Measurements from ENCODE around the gene SRGAP1.
"Not testable (repeated sequence)": the region's sequence is repeated elsewhere in the genome, so short reads cannot be mapped to it uniquely, and the experiment has no call there.

Gene SRGAP1

DNA sequence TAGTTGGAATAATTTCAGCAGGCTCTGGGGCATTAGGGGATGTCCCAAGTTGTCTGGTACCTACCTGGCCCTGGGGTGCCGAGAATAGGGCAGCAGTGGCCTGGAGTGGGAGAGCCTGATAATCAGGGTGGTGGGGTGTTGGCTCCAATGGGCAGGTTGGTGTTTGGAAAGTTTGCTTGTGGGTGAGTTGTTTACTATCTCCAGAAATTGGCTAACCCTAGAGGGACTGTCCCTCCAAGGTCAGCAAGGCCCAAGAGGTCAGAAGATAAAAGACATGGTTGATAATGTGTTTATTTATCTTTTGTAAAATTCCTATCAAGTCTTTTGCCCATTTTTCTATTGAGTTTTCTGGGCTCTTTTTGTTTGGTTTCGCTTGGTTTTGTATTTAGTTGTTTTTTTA, 272.5 kb downstream of the SRGAP1 start:
- no peak for DNase-seq (ENCODE audit: low read depth, low spot score)

DNA sequence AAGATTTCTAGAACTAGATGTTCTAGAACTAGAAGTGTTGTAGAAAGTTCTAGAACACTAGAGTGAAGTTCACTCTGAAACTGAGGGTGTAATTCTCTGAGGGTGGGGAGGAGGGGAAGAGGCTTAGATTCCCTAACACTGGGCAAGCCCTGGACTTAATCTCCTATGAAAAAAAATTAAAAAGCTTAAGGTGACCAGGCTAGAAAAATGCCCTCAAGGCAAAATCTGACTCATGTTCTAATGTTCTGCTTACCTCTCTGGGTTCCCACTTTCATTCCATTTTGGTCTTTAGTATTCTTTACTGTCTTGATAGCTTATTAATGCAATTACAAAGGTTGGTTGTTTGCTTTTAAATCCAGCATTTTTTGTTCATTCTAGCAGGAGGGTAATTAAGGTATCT, 276.1 kb downstream of the SRGAP1 start:
- DNase-seq (ENCODE audit: low read depth, low spot score), result no peak

DNA sequence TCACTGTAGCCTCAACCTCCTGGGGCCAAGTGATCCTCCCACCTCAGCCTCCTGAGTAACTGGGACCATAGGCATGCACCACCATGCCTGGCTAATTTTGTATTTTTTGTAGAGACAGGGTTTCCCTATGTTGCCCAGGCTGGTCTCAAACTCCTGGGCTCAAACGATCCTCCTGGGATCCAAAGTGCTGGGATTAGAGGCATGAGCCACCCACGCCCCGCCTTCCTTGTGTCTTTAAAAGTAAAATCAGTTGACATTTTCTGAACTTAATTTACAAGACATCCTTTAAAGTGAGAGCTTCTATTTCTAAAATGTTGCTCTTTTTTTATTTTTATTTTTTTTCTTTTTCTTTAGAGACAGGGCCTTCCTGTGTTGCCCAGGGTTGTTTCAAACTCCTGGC, 276.6 kb downstream of the SRGAP1 start:
- DNase-seq (ENCODE audit: low read depth, low spot score), result not testable (repeated sequence)

DNA sequence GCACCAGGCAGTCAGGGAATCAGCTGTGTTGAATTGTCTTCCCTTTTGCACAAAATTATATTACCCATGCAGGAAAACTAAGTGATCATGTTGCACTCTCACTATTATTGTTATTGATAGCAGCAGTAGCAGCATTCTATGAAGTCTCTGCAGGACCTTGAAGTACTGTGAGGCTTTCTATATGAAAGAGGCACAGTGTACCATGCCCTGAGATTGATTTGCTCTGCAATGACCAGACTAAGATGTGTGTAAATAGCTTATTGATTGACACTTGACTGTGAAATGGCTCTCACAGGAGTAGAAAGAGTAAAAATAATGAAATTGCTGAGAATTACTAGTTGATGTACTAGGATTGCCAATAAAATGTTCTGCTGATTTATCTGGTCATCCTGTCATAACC, 277.7 kb downstream of the SRGAP1 start:
- no peak for DNase-seq (ENCODE audit: low read depth, low spot score)

DNA sequence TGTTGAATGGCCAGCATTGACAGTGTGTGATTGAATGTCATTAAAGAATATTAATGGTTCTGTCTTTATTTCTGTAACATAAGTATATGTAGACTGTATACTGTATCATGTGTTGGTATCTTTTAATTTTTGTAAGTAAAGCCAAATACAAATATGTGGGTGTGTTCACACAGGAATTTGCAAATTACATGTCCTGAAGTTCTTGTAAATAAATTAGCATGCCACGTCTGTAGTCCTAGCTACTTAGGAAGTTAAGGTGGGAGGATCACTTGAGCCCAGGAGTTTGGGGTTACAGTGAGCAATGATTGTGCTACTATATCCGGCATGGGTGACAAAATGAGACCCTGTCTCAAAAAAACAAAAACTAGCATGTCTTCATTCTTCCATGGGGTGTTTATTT, 278.5 kb downstream of the SRGAP1 start:
- no peak for DNase-seq (ENCODE audit: low read depth, low spot score)

DNA sequence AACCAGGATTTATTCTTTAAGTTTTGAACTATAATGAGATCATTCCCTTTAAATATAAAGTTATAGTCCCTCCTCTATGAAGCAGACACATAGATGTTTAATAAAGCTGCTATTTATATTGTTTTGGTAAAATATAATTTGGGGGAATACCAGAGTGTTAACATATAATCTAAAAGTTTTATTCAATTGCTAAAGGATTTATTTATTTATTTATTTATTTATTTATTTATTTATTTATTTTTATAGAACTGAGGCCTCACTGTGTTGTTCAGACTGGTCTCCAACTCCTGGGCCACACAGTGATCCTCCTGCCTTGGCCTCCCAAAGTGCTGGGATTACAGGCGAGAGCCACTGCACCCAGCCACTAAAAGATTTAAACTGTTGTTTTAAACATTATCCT, 278.9 kb downstream of the SRGAP1 start:
- no peak for DNase-seq (ENCODE audit: low read depth, low spot score)

DNA sequence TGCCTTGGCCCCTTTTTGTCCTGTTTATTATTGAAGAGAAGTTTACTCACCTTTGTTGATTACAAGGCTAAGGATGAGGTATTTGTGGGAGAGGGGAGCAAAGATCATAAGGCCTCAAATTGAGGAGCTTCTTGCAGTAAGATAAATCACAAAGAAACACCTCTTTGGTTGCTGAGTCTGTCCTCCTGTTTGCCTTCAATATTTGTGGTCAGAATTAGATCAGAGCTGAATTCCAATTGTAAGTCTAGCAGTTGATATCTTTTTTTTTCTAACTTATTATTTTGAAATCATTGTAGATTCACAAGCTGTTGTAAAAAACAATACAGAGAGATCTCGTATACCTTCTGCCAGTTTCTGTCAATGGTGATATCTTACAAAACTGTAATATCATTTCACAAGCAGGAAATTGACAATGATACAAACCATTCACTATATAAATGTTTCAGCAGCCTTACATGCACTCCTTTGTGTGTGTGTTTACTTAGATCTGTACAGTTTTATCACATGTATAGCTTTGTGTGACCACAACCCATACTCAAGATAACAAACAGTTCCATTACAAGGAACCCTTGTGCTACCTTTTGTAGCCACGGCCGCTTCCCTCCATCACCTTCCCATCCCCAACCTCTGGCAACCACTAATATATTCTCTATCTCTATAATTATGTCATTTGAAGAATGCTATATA, 280.2 kb downstream of the SRGAP1 start:
- no peak for DNase-seq (ENCODE audit: low read depth, low spot score)

DNA sequence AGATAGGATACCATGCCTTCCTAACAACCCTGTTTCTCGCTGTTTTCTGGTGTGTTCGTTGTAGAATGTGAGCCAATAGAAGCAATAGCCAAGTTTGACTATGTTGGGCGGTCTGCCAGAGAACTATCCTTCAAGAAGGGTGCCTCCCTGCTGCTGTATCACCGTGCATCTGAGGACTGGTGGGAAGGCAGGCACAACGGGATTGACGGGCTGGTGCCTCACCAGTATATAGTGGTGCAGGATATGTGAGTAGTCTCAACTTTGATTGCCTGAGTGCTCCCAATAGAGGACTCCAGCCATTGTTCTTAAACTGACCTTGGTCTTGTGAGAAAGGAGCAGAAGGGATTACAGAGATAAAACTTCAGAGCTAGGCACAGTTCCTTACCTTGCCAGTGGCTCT, 281.4 kb downstream of the SRGAP1 start:
- DNase-seq (ENCODE audit: low read depth, low spot score), result no peak

DNA sequence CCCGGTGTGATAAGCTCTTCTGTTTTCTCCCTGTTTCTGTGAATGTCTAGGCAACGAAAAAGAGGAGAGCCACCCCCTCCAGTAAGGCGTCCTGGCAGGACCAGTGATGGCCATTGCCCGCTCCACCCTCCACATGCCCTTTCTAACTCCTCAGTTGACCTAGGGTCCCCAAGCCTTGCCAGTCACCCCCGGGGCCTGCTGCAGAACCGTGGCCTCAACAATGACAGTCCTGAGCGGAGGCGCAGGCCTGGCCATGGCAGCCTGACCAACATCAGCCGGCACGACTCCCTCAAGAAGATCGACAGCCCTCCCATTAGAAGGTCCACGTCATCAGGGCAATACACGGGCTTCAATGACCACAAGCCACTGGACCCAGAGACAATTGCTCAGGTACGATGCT, 283.3 kb downstream of the SRGAP1 start:
- DNase-seq (ENCODE audit: low read depth, low spot score), result no peak

DNA sequence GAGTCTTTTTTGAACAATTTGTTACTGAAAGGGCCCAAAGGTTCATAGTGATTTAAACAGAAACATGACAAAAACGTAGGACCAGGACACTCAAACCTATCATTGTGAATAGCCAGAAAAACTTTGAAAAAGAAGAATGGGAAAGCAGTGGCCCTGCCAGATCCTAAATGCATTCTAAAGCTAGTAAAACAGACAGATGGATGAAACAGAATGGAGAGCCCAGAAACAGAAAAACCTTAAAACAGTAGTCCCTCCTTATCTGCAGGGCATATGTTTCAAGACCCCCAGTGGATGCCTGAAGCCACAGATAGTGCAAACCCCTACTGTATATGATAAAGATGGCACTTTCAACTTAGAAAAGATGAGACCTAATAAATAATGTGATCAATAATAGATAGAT, 283.9 kb downstream of the SRGAP1 start:
- no peak for DNase-seq (ENCODE audit: low read depth, low spot score)

DNA sequence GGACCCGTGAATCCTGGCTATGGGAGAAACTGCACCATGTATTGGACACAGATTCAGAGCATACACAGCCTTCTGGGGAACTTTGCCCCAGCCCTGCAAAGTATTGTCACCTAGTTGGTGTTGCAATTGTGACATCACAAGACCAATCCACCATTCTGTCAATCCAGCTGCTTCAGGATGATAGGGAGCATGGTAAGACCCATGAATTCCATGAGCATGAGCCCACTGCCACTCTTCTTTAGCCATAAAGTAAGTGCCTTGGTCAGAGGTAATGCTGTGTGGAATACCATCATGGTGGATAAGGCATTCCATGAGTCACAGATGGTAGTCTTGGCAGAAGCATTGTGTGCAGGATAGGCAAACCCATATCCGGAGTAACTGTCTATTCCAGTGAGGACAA, 286.0 kb downstream of the SRGAP1 start:
- not testable (repeated sequence) for DNase-seq (ENCODE audit: low read depth, low spot score)

DNA sequence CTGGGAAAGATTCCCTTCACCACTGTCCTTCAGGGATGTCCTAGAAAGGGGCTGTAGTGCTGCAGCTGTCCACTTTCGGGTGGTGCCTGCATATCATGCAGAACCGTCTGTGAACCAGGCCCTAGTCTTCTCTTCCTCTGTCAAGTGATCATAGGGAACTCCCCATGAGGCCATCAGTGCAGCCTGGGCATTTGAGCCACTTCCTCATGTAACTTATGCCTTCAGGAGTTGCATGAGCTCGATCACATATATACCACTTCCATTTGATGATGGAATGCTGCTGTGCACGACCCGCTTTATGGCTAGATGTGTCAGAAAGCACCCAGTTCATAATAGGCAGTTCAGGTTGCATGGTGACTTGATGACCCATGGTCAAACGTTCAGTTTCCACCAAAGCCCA, 287.0 kb downstream of the SRGAP1 start:
- DNase-seq (ENCODE audit: low read depth, low spot score), result not testable (repeated sequence)

DNA sequence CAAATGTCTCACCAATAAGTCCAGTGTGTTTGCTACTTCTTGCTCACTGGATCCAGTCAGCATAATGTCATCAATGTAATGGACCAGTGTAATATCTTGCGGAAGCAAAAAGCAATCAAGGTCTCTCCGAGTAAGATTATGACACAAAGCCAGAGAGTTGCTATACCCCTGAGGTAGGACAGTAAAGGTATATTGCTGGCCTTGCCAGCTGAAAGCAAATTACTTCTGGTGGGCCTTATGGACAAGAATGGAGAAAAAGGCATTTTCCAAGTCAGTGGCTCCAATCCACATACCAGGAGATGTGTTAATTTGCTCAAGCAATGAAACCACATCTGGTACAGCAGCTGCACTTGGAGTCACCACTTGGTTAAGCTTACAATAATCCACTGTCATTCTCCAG, 288.2 kb downstream of the SRGAP1 start:
- DNase-seq (ENCODE audit: low read depth, low spot score), result not testable (repeated sequence)

DNA sequence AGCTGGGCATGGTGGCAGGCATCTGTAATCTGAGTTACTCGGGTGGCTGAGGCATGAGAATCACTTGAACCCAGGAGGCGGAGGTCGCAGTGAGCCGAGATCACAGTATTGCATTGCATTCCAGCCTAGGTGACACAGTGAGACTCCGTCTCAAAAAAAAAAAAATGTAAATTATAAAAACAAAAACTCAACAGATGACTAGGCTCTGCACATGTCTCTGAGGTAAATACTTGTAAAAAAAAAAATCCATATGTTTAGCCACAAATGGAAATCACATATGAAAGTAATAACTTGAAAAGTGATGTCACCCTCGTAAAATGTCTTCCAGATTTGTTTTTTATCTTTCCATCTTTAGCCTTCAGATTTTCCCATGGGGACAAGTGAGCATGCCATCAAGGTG, 292.6 kb downstream of the SRGAP1 start:
- DNase-seq (ENCODE audit: low read depth, low spot score), result no peak

DNA sequence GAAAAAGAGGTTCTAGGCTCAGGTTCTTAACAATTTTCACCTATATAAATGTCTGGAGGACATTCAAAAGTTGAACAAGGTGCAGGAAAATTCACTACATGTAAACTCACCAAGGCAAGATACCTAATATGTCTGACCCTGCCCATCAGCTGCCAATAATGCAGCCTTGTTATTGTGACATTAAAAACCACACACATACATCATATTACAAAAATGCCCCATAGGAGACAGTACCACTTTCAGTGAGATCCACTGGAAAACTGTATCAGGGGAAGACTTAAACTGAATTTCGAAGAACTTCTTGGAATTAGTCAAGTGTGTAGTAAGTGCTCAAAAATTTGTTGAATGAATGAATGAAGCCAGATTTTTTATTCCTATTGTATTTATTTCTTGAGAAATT, 294.5 kb downstream of the SRGAP1 start:
- DNase-seq (ENCODE audit: low read depth, low spot score), result no peak

DNA sequence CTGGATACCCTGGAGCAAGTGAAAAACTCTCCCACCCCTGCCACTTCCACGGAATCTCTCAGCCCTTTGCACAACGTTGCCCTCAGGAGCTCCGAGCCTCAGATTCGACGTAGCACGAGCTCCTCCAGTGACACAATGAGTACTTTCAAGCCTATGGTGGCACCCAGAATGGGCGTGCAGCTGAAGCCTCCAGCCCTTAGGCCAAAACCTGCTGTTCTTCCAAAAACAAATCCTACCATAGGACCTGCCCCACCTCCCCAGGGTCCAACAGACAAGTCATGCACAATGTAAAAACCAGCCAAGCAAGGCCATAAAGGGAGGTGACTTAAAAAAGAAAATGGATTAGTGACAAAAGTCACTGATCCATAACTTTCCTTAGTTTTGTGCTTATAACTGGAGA, 297.9 kb downstream of the SRGAP1 start:
- no peak for DNase-seq (ENCODE audit: low read depth, low spot score)

DNA sequence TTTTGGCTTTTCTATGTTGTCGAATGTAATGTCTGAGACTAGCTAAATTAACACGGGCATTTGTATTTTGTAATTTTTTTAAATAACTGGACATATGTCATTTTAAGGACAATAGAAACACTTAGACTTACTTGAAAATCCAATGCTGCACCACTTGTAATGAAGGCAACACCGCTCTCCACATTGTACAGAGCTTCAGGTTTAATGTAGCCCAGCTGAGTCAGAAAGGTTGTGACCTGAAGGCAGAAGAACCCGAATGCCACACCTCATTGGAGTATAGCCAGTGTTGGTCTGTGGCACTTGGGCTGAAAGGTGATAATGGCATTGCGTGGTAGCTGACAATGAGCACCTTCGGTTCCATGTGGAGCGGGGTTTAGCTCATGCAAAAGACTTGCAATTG, 298.3 kb downstream of the SRGAP1 start:
- DNase-seq (ENCODE audit: low read depth, low spot score), result no peak

DNA sequence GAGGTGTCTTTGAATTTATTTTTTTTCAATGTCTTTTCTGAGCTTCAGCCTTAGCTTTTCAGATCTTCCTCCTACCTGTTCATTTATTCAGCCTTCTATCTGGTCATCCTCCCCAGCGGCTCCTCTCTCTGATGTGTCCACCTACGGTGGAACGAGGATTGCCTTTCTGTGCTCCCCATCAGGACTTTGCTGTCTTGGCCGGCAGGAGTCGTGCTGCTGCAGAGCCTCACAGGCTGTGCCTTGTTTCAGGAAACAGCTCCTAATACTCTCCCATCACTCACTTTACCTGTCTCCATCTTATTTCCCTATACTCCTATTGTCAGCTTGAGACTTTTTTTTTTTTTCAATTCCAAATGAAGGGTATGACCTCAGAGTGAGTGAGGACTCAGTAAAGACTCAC, 300.7 kb downstream of the SRGAP1 start:
- no peak for DNase-seq (ENCODE audit: low read depth, low spot score)

DNA sequence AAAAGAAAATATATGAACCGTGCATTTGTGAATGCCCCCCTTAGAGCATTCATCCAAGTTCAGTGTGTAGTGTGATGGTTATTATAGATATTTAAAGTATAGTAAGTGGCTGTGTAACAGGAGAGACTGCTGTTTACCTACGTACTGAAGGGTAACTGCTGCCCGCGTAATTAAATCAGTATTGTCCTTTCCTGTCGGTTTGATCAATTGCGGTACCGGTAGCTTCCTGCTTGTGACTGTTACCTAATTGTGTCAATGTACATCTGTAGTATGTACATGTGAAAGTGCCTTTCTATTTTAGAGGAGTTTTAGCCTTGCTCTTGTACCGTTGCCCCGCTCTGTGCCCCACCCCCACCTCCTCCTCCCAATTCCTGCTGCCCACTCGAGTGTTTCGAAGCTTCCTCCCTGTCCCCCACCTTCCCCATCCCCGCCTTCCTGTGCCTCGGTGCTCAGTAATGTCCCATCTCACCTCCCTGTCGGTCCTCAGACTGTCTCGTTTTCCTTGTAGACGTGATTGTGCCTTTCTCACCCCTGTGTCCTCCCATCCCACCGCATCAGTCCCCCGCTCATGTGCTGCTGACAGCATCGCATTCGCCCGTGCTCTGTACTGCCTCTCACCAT, 302.6 kb downstream of the SRGAP1 start:
- no peak for DNase-seq (ENCODE audit: low read depth, low spot score)

DNA sequence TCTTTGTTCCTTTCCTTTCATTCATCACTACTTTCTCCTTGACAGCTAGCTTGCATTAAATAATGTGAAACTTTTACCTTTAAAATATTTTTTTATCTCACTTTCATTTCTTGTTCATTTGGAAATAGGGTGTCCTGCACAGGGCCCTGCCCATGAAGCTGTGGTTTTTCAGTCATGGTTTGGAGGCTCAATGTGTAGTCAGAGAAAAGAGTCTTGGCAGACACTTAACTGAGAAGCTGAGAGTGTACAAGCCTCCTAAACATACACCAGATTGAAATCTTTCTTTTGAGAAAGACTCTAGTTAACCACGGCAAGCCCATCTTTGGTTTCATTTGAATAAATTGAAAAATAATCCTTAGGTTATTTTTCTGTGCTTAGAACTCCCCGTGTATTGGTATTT, 303.4 kb downstream of the SRGAP1 start:
- DNase-seq (ENCODE audit: low read depth, low spot score), result no peak

DNA sequence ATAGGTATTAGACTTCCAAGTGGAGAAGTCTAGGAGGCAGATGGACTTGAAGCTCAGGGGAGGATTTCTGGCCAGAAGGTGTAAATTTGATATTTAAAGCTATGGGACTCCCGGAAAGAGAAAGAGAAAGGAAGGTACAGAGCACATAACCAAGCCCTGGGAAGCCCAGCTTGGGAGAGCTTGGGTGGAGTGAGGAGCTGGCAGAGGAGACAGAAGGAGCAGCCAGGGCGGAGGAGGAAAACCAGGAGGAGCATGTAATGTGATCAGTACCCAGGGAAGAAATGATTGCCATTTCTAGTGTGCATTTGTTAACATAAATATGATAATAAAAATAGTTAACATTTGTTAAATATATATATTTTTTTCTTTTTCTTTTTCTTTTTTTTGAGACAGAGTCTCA, 310.2 kb downstream of the SRGAP1 start:
- DNase-seq (ENCODE audit: low read depth, low spot score), result no peak

DNA sequence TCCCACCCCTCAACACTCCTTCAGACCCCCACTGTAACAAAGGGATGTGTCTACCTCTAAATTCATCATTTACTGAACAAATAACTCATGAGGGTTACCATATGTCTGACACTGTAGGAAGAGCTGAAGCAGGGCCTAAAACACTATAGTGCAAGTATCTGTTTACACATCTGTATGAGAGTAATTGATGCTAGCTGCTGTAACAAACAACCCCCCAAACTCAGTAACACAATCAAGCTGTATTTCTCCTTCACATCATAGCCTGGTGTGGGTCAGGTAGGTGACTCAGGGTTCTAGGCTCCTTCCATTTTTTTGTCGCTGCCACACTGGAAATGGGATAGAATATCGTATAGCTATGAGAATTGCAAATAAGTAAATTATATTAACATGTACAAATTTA, 312.6 kb downstream of the SRGAP1 start:
- no peak for DNase-seq (ENCODE audit: low read depth, low spot score)

DNA sequence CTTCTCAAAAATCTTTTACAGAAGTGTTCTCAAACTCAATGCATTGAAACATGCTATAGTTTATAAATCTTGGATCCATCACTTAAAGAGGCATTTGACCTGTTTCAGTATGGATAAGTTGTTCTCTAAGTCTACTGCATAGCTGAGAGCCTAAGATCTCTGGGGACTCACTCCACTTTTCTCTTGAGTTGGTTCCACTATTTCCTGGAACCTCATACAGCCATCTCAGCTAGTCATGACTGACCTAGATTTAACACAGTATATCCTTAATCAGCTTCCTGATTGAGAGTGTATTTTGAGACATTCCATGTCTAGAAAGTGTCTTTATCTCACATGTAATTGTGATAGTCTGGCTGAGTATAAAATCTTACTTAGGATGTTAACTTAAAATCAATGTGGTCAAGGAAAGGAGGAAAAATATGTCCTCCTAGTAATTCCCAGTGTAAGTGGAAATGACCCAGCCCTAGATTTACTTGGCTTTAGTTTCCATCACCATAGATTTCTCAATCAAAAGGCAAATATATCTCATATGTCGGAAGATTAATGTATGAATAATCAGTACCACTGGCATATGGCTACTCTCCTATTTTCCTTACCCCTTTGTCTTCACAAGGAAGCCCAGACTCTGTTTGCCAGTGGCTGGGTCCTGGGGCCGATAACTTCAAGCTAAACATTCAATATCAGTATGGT, 315.7 kb downstream of the SRGAP1 start:
- DNase-seq (ENCODE audit: low read depth, low spot score), result no peak

Measured in smooth muscle cell of the brain vasculature (primary cell).